Gastroesophageal sphincter (tissue), 4 donors: ENCODE results near the gene PAXX. TPM values are rescaled to one million over a fixed set of nuclear protein-coding genes. Genes with fewer than 3 reads are reported as not detected.

Experiments
- ATAC-seq: fragments of 150-250 bp; one replicate; pipeline ENCODE4 v1.9.1; 2016; ENCODE audit warnings: mild to moderate bottlenecking, moderate library complexity
- H3K27ac ChIP-seq, 4 donors: fragments of 200-600 bp; sonication (generic) in 3 of 4; 1 replicate in 3 of 4; 2 replicates in 1 of 4; pipeline ENCODE4 v1.5.1; 2016 to 2019
- H3K27me3 ChIP-seq: fragments of 200-600 bp; sonication (generic); one replicate; pipeline ENCODE4 v1.5.1; 2019
- H3K36me3 ChIP-seq, 2 donors: fragments of 200-600 bp; sonication (generic); one replicate each; pipeline ENCODE4 v1.5.1; 2019; ENCODE audit warnings: control low read depth in 1 of 2
- H3K4me1 ChIP-seq, 3 donors: fragments of 200-600 bp; sonication (generic); 1 replicate in 2 of 3; 2 replicates in 1 of 3; pipeline ENCODE4 v1.5.1; 2016 to 2019; ENCODE audit warnings: control low read depth in 2 of 3
- H3K4me3 ChIP-seq, 2 donors: fragments of 200-600 bp; sonication (generic); one replicate each; pipeline ENCODE4 v1.5.1; 2019; ENCODE audit warnings: mild to moderate bottlenecking in 1 of 2, moderate library complexity in 1 of 2
- H3K9me3 ChIP-seq, 3 donors: fragments of 200-600 bp; sonication (generic); one replicate each; pipeline ENCODE4 v1.5.1; 2017 to 2019; ENCODE audit warnings: control low read depth in 2 of 3
- CTCF ChIP-seq, 4 experiments: fragments of 200-600 bp in 2 of 4; fragments of 450-650 bp in 2 of 4; sonication (generic) in 1 of 4; IDR thresholded peaks; one replicate each; pipeline ENCODE4 v1.5.1; 2017 to 2019; ENCODE audit warnings: antibody characterized with exemption in 4 of 4, mild to moderate bottlenecking in 2 of 4, moderate library complexity in 2 of 4
- EP300 ChIP-seq: sonication (generic); formaldehyde crosslinking; IDR thresholded peaks from one replicate; pipeline ENCODE4 v1.6.1; 2017; ENCODE audit warnings: antibody characterized with exemption, mild to moderate bottlenecking
- POLR2A ChIP-seq, 2 donors: fragments of 450-650 bp; IDR thresholded peaks; one replicate each; pipeline ENCODE4 v1.6.1; 2017; ENCODE audit warnings: antibody characterized with exemption in 2 of 2, mild to moderate bottlenecking in 2 of 2, moderate library complexity in 1 of 2
- POLR2AphosphoS5 ChIP-seq: sonication (generic); formaldehyde crosslinking; IDR thresholded peaks from one replicate; pipeline ENCODE4 v1.6.1; 2017; ENCODE audit warnings: antibody characterized with exemption
- WGBS, 2 donors: methylation state at CpG; one replicate each; pipeline ENCODE4 v1.1.5; 2018; ENCODE audit warnings: low coverage in 1 of 2; 5-methylcytosine and 5-hydroxymethylcytosine counted together
- total RNA-seq, 4 donors: library from RNA; depleted of rRNA; stranded (reverse); fragments of >200 nt; gene quantifications; one replicate each; pipeline ENCODE4 v1.1.0, GENCODE V29; 2016

PAXX gene
- total RNA-seq, 4 donors from 2014 or later = 24.2 to 42.6 (median 36.1) TPM

GRCh38 chr9:136954270-136955083, 37.7 kb upstream of the PAXX start:
- H3K36me3 ChIP-seq = no peaks in the 10 kb centered on the region
- no peak for ATAC-seq
- H3K4me1 ChIP-seq = peaks cover 0 to 12% (median 4%) of the 10 kb centered on the region in 3 donors
- H3K9me3 ChIP-seq = no peaks in the 10 kb centered on the region
- 86% methylated on average over 10 of the region's 25 CpGs; no CpG with 5 or more reads in 1 of the 2 donors for WGBS, 2 donors
- no peak overlapping the region for H3K27ac ChIP-seq
- H3K27me3 ChIP-seq = peaks cover 7% of the 10 kb centered on the region
- H3K4me3 ChIP-seq = no peak overlapping the region
- no peak for TF ChIP-seq POLR2A (IDR thresholded peaks at IDR 0.05)
- TF ChIP-seq CTCF (IDR thresholded peaks at IDR 0.05) = no peak
- no peak for TF ChIP-seq EP300
- TF ChIP-seq POLR2AphosphoS5 = no peak

DNA sequence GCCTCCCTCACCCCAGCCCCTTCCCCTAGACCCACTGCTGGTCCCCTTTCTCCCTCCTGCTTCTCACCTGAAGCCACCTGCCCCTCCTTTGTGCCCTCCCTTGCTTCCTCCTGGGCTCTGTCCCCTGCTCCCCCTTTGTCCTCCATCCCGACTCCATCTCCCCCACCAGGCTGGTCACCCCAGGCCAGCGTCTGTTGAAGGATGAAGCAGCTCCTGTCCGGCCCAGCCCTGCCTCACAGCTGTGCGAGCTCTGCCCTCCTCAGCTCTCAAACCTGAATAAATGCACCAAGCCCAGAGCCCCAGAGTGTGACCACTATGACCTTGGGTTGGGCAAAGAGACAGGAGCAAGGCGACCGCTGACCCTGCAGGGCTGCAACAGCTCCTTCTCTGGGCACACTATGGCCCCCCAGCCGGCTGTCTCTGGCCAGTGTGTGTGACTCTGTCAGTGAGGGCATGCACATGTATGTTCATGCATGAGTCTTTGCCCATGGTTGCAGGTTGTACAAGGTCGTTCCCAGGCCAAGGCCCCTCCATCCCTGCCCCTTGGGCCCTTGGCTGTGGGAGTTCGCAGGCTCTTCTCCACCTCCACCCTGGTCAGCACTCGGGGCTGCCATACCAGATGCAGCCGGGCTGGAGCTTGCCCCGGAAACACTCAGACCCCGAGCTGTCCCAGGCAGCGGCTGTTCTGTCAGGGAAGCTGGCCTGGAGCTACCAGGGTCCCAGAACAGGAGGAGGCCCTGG, 36.9 kb upstream of the PAXX start:
- H3K9me3 ChIP-seq = no peaks in the 10 kb centered on the region
- no peak overlapping the region for H3K4me3 ChIP-seq
- no peak overlapping the region for H3K27ac ChIP-seq
- TF ChIP-seq POLR2A (IDR thresholded peaks at IDR 0.05) = no peak
- TF ChIP-seq CTCF (IDR thresholded peaks at IDR 0.05) = no peak
- TF ChIP-seq EP300 = no peak
- TF ChIP-seq POLR2AphosphoS5 = no peak
- H3K27me3 ChIP-seq = peaks cover 12% of the 10 kb centered on the region
- H3K36me3 ChIP-seq = no peaks in the 10 kb centered on the region
- ATAC-seq = no peak
- peaks cover 0 to 5% (median 2%) of the 10 kb centered on the region in 3 donors for H3K4me1 ChIP-seq
- WGBS, 2 donors = 92% methylated on average over 5 of the region's 14 CpGs; no CpG with 5 or more reads in 1 of the 2 donors

DNA sequence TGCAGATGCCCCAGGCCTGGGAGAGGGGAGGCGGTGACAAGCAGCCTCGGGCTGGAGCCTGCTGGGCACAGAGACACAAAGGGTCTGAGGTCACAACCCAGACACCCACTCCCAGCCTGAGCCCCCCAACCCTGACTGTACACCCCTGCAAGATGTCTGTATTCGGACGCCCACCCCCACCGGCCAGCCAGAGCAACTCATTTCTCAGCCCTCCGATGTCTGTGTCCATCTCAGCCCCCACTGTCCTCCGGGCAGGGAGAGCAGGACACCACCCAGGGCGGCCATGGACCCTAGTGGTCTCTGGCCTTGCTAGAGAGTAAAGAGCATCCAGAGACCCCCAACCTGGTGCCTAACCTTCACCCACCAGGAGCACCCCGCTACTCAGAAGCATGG, 36.3 kb upstream of the PAXX start:
- TF ChIP-seq EP300 = no peak
- no CpG with 5 or more reads among the region's 9 CpGs for WGBS, 2 donors
- no peak overlapping the region for H3K4me3 ChIP-seq
- H3K27me3 ChIP-seq = peaks cover 12% of the 10 kb centered on the region
- H3K9me3 ChIP-seq = no peaks in the 10 kb centered on the region
- no peak overlapping the region for H3K27ac ChIP-seq
- no peak for ATAC-seq
- no peaks in the 10 kb centered on the region for H3K4me1 ChIP-seq
- H3K36me3 ChIP-seq = no peaks in the 10 kb centered on the region

- TF ChIP-seq POLR2AphosphoS5 = no peak
- TF ChIP-seq CTCF (IDR thresholded peaks at IDR 0.05) = no peak
- H3K27me3 ChIP-seq = peaks cover 12% of the 10 kb centered on the region
- H3K4me1 ChIP-seq = peaks cover 0 to 2% (median 0%) of the 10 kb centered on the region in 3 donors
- WGBS, 2 donors = 94 to 99% methylated on average over 3 of the region's 4 CpGs
- no peaks in the 10 kb centered on the region for H3K9me3 ChIP-seq
- no peak overlapping the region for H3K4me3 ChIP-seq
- ATAC-seq = no peak
- no peaks in the 10 kb centered on the region for H3K36me3 ChIP-seq
- H3K27ac ChIP-seq = no peak overlapping the region
Measured at GRCh38 chr9:136956604-136957003, 35.6 kb upstream of the PAXX start.

- Histone ChIP-seq H3K9me3 (no peaks in the 10 kb centered on the region), H3K27ac (no peak overlapping the region), H3K4me3 (no peak overlapping the region), H3K4me1 (peaks cover 0 to 3% (median 0%) of the 10 kb centered on the region in 3 donors), H3K36me3 (no peaks in the 10 kb centered on the region), H3K27me3 (peaks cover 12% of the 10 kb centered on the region)
- no peak for ATAC-seq
- TF ChIP-seq CTCF (IDR thresholded peaks at IDR 0.05) = no peak
- TF ChIP-seq POLR2AphosphoS5 = no peak
- no peak for TF ChIP-seq POLR2A (IDR thresholded peaks at IDR 0.05)
- no peak for TF ChIP-seq EP300
- 60 to 71% methylated on average over 1 of the region's 1 CpG for WGBS, 2 donors
Measured at GRCh38 chr9:136957461-136957860, 34.8 kb upstream of the PAXX start.
